ENCODE measurements around the gene ELAVL2.
A peak's percentile ranks its signal among the peaks of the same experiment; 100 is the strongest.

Gene ELAVL2

GRCh38 chr9:23821375-23822181 lies 4.5 kb downstream of the ELAVL2 start:
- H3K27me3 ChIP-seq (ENCODE audit: control insufficient read depth in 3 of 3, insufficient read depth in 3 of 3, low read depth in 1 of 3, low read length in 3 of 3), result peaks cover 12 to 41% (median 17%) of the 10 kb centered on the region in 3 experiments
- H2BK12ac ChIP-seq (ENCODE audit: low read length), result no peak overlapping the region
- no CpG with 5 or more reads among the region's 97 CpGs for WGBS, 2 donors (ENCODE audit: extremely low coverage in 2 of 2, insufficient read length in 2 of 2, insufficient replicate concordance in 1 of 2)
- H2BK15ac ChIP-seq (ENCODE audit: low read length), result peak overlapping the region; percentile 96
- peak overlapping the region; percentile 80 for H3K9ac ChIP-seq (ENCODE audit: low read depth, low read length, poor library complexity)
- H3K79me1 ChIP-seq (ENCODE audit: low read depth, low read length), result peaks cover 14% of the 10 kb centered on the region
- peak overlapping the region; percentile 92 for H3K4me2 ChIP-seq (ENCODE audit: insufficient read depth, low read length, poor library complexity, severe bottlenecking)
- H3K4me1 ChIP-seq (ENCODE audit: control insufficient read depth in 2 of 2, insufficient read depth in 1 of 2, low read depth in 1 of 2, low read length in 2 of 2), result peaks cover 6 to 17% of the 10 kb centered on the region in 2 donors
- H2BK120ac ChIP-seq (ENCODE audit: low read depth, low read length), result no peak overlapping the region
- H2AFZ ChIP-seq (ENCODE audit: low read length), result peak overlapping the region; percentile 95
- H3K9me3 ChIP-seq (replicated peaks in 1 of 2; ENCODE audit: control insufficient read depth in 2 of 2, insufficient read depth in 1 of 2, low read depth in 1 of 2, low read length in 2 of 2), result no peaks in the 10 kb centered on the region
- peak overlapping the region; percentile 42 for H2AK5ac ChIP-seq (ENCODE audit: low read depth, low read length)
- no peaks in the 10 kb centered on the region for H3K36me3 ChIP-seq (replicated peaks in 1 of 2; ENCODE audit: control insufficient read depth in 2 of 2, insufficient read depth in 2 of 2, low read length in 2 of 2)
- peak overlapping the region; percentile 68 to 91 for H3K4me3 ChIP-seq (ENCODE audit: low read length in 2 of 2)
- H4K8ac ChIP-seq (ENCODE audit: low read depth, low read length), result no peak overlapping the region
- no peak overlapping the region for H3K27ac ChIP-seq (replicated peaks; ENCODE audit: low read length)
- H2BK5ac ChIP-seq (ENCODE audit: low read length), result peak overlapping the region; percentile 71
- H3K18ac ChIP-seq (ENCODE audit: low read length), result peak overlapping the region; percentile 95
- H4K91ac ChIP-seq (ENCODE audit: low read depth, low read length, poor library complexity), result no peak overlapping the region
- peak overlapping the region; percentile 70 for H3K23ac ChIP-seq (ENCODE audit: low read depth, low read length, poor library complexity)
- H3K4ac ChIP-seq (ENCODE audit: low read length), result peak overlapping the region; percentile 70
- H3K14ac ChIP-seq (ENCODE audit: low read length), result peak overlapping the region; percentile 86
- peak; percentile 61 for DNase-seq (ENCODE audit: low spot score)

DNA sequence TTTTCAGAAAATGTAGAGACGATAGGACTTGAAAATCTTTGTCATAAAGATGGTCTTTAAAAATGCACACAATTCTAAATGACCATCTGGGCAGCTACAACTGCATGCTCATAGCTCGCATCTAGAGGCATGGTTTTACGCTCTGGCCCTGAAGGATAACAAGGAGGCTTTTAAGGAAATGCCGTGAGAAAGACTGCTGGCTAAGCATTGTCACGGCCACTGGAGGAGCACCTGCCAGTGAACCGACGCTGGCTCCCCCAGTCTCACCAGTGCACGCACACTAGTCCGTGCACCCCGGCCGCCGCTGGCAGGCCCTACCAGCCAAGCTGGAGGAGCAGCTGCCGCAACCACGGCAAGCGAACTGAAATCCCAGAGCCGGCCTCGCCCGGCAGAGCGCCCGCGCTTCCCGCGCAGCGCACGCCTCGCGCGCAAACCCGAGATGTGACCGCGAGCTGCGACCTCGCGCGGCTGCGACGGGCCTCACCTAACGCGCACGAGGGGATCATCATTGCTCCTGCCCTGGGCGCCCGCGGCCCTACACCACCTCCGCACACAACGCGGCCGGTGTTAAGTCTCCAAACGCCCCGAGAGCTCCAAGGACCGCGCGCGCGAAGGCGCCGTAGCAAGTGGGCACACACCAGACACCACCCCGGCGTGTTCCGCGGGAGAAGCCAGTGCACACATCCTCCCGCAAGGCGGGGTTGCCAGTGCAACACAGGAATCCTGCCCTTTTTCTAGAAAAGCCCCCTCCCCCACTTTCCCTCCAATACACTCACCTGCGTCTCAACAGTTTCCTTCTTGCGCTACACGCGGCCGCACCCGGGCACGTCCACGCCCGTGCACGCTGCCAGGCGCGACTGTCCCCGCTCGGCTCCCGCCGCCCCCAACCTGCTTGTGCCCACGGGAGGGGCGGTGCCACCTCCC lies 5.3 kb downstream of the ELAVL2 start:
- H3K27me3 ChIP-seq (ENCODE audit: control insufficient read depth in 3 of 3, insufficient read depth in 3 of 3, low read depth in 1 of 3, low read length in 3 of 3), result peaks cover 12 to 41% (median 17%) of the 10 kb centered on the region in 3 experiments
- H3K4me2 ChIP-seq (ENCODE audit: insufficient read depth, low read length, poor library complexity, severe bottlenecking), result peak overlapping the region; percentile 92
- peak overlapping the region; percentile 86 for H3K14ac ChIP-seq (ENCODE audit: low read length)
- H4K8ac ChIP-seq (ENCODE audit: low read depth, low read length), result peak overlapping the region; percentile 57
- peak overlapping the region; percentile 68 to 91 for H3K4me3 ChIP-seq (ENCODE audit: low read length in 2 of 2)
- peaks cover 6 to 17% of the 10 kb centered on the region in 2 donors for H3K4me1 ChIP-seq (ENCODE audit: control insufficient read depth in 2 of 2, insufficient read depth in 1 of 2, low read depth in 1 of 2, low read length in 2 of 2)
- peak overlapping the region; percentile 95 for H3K18ac ChIP-seq (ENCODE audit: low read length)
- H2AFZ ChIP-seq (ENCODE audit: low read length), result peak overlapping the region; percentile 95
- peak overlapping the region; percentile 96 for H2BK15ac ChIP-seq (ENCODE audit: low read length)
- H2AK5ac ChIP-seq (ENCODE audit: low read depth, low read length), result peak overlapping the region; percentile 42
- no peaks in the 10 kb centered on the region for H3K36me3 ChIP-seq (replicated peaks in 1 of 2; ENCODE audit: control insufficient read depth in 2 of 2, insufficient read depth in 2 of 2, low read length in 2 of 2)
- peak overlapping the region; percentile 80 for H3K9ac ChIP-seq (ENCODE audit: low read depth, low read length, poor library complexity)
- H3K4ac ChIP-seq (ENCODE audit: low read length), result peak overlapping the region; percentile 70
- H3K79me1 ChIP-seq (ENCODE audit: low read depth, low read length), result peaks cover 14% of the 10 kb centered on the region
- peak overlapping the region; percentile 70 for H3K23ac ChIP-seq (ENCODE audit: low read depth, low read length, poor library complexity)
- peak overlapping the region; percentile 71 for H2BK5ac ChIP-seq (ENCODE audit: low read length)
- H4K91ac ChIP-seq (ENCODE audit: low read depth, low read length, poor library complexity), result no peak overlapping the region
- peak overlapping the region; percentile 84 for H2BK120ac ChIP-seq (ENCODE audit: low read depth, low read length)
- no peak for DNase-seq (ENCODE audit: low spot score)
- WGBS, 2 donors (ENCODE audit: extremely low coverage in 2 of 2, insufficient read length in 2 of 2, insufficient replicate concordance in 1 of 2), result no CpG with 5 or more reads among the region's 80 CpGs
- H3K9me3 ChIP-seq (replicated peaks in 1 of 2; ENCODE audit: control insufficient read depth in 2 of 2, insufficient read depth in 1 of 2, low read depth in 1 of 2, low read length in 2 of 2), result no peaks in the 10 kb centered on the region
- no peak overlapping the region for H3K27ac ChIP-seq (replicated peaks; ENCODE audit: low read length)
- peak overlapping the region; percentile 88 for H2BK12ac ChIP-seq (ENCODE audit: low read length)

- Histone ChIP-seq H3K4me3 (ENCODE audit: low read length in 2 of 2) (no peak overlapping the region), H2BK120ac (ENCODE audit: low read depth, low read length) (no peak overlapping the region), H2BK5ac (ENCODE audit: low read length) (no peak overlapping the region), H3K9me3 (replicated peaks in 1 of 2; ENCODE audit: control insufficient read depth in 2 of 2, insufficient read depth in 1 of 2, low read depth in 1 of 2, low read length in 2 of 2) (no peaks in the 10 kb centered on the region), H3K27me3 (ENCODE audit: control insufficient read depth in 3 of 3, insufficient read depth in 3 of 3, low read depth in 1 of 3, low read length in 3 of 3) (peaks cover 12 to 38% (median 17%) of the 10 kb centered on the region in 3 experiments), H4K8ac (ENCODE audit: low read depth, low read length) (no peak overlapping the region), H3K4ac (ENCODE audit: low read length) (no peak overlapping the region), H4K91ac (ENCODE audit: low read depth, low read length, poor library complexity) (no peak overlapping the region), H3K23ac (ENCODE audit: low read depth, low read length, poor library complexity) (no peak overlapping the region), H3K14ac (ENCODE audit: low read length) (no peak overlapping the region), H2BK15ac (ENCODE audit: low read length) (no peak overlapping the region), H3K27ac (replicated peaks; ENCODE audit: low read length) (no peak overlapping the region), H2BK12ac (ENCODE audit: low read length) (no peak overlapping the region), H3K79me1 (ENCODE audit: low read depth, low read length) (peaks cover 14% of the 10 kb centered on the region), H2AFZ (ENCODE audit: low read length) (no peak overlapping the region), H3K36me3 (replicated peaks in 1 of 2; ENCODE audit: control insufficient read depth in 2 of 2, insufficient read depth in 2 of 2, low read length in 2 of 2) (no peaks in the 10 kb centered on the region), H2AK5ac (ENCODE audit: low read depth, low read length) (no peak overlapping the region), H3K4me1 (ENCODE audit: control insufficient read depth in 2 of 2, insufficient read depth in 1 of 2, low read depth in 1 of 2, low read length in 2 of 2) (peaks cover 6 to 14% of the 10 kb centered on the region in 2 donors), H3K18ac (ENCODE audit: low read length) (no peak overlapping the region), H3K4me2 (ENCODE audit: insufficient read depth, low read length, poor library complexity, severe bottlenecking) (no peak overlapping the region), H3K9ac (ENCODE audit: low read depth, low read length, poor library complexity) (no peak overlapping the region)
- DNase-seq (ENCODE audit: low spot score), result no peak
These were observed 6.6 kb downstream of the ELAVL2 start for GRCh38 chr9:23819403-23819802.

- H2BK5ac ChIP-seq (ENCODE audit: low read length), result no peak overlapping the region
- H2BK12ac ChIP-seq (ENCODE audit: low read length), result no peak overlapping the region
- WGBS, 2 donors (ENCODE audit: extremely low coverage in 2 of 2, insufficient read length in 2 of 2, insufficient replicate concordance in 1 of 2), result no CpG with 5 or more reads among the region's 3 CpGs
- H2BK15ac ChIP-seq (ENCODE audit: low read length), result no peak overlapping the region
- no peak overlapping the region for H3K14ac ChIP-seq (ENCODE audit: low read length)
- H3K18ac ChIP-seq (ENCODE audit: low read length), result no peak overlapping the region
- no peak overlapping the region for H2AK5ac ChIP-seq (ENCODE audit: low read depth, low read length)
- no peak for DNase-seq (ENCODE audit: low spot score)
- no peak overlapping the region for H3K4ac ChIP-seq (ENCODE audit: low read length)
- no peak overlapping the region for H2BK120ac ChIP-seq (ENCODE audit: low read depth, low read length)
- no peak overlapping the region for H4K8ac ChIP-seq (ENCODE audit: low read depth, low read length)
- H3K23ac ChIP-seq (ENCODE audit: low read depth, low read length, poor library complexity), result no peak overlapping the region
- H4K91ac ChIP-seq (ENCODE audit: low read depth, low read length, poor library complexity), result no peak overlapping the region
- H3K27ac ChIP-seq (replicated peaks; ENCODE audit: low read length), result no peak overlapping the region
- no peaks in the 10 kb centered on the region for H3K36me3 ChIP-seq (replicated peaks in 1 of 2; ENCODE audit: control insufficient read depth in 2 of 2, insufficient read depth in 2 of 2, low read length in 2 of 2)
- H3K9ac ChIP-seq (ENCODE audit: low read depth, low read length, poor library complexity), result no peak overlapping the region
- H3K27me3 ChIP-seq (ENCODE audit: control insufficient read depth in 3 of 3, insufficient read depth in 3 of 3, low read depth in 1 of 3, low read length in 3 of 3), result no peaks in the 10 kb centered on the region
- no peaks in the 10 kb centered on the region for H3K9me3 ChIP-seq (replicated peaks in 1 of 2; ENCODE audit: control insufficient read depth in 2 of 2, insufficient read depth in 1 of 2, low read depth in 1 of 2, low read length in 2 of 2)
- peaks cover 0 to under 1% of the 10 kb centered on the region in 2 donors for H3K4me1 ChIP-seq (ENCODE audit: control insufficient read depth in 2 of 2, insufficient read depth in 1 of 2, low read depth in 1 of 2, low read length in 2 of 2)
- no peaks in the 10 kb centered on the region for H3K79me1 ChIP-seq (ENCODE audit: low read depth, low read length)
- no peak overlapping the region for H3K4me3 ChIP-seq (ENCODE audit: low read length in 2 of 2)
- H2AFZ ChIP-seq (ENCODE audit: low read length), result no peak overlapping the region
- no peak overlapping the region for H3K4me2 ChIP-seq (ENCODE audit: insufficient read depth, low read length, poor library complexity, severe bottlenecking)
These were observed 11.8 kb downstream of the ELAVL2 start for GRCh38 chr9:23814243-23814642.
